ENCODE data around the gene ADNP2. TPM values are rescaled to one million over a fixed set of nuclear protein-coding genes. Genes with fewer than 3 reads are reported as not detected.

ADNP2 gene
- total RNA-seq, 1 experiment from 2014 or later: 23.2 TPM

DNA sequence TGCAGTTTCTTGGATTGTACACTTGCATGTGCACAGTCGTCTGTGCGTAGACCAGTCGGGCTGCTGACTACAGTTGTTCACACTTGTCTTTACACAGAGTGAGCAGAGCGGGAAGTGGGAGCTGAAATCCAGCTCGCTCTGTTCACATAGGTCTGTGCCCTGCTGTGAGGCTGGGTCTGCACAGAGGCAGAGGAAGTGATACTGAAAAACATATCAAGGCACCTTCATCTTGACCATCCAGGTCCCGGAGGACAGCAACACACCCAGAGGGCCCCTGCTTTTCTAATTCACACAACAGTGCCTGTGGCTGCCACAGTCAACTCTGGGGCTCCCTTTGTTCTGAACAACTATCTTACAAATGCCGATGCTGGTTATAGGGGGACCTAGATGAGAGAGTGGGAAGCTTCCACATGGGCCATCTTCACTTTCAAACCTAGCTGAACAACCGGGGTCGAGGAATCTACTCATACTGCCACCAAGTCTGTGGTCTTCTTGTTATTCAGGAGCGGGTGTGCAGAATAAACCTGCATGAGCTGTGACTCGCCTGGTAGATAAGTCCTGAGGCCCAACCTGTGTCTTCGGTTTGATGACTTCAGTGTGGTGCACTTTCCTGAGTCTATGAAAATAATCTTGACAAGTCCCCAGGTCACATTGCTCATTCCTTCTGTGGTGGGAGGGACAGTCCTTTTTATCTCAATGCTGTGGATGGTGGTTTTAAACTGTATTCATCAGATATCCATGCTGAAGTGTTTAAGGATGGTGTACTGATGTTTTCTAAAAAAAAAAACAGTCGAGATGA lies 3.5 kb upstream of the ADNP2 start:
- TF ChIP-seq EZH2 (IDR thresholded peaks at IDR 0.05; ENCODE audit: low read length, unreplicated experiment) (no peak), EZH2phosphoT487 (IDR thresholded peaks at IDR 0.05; ENCODE audit: borderline replicate concordance, low read length) (no peak)
- TF ChIP-seq, protein P1, sequence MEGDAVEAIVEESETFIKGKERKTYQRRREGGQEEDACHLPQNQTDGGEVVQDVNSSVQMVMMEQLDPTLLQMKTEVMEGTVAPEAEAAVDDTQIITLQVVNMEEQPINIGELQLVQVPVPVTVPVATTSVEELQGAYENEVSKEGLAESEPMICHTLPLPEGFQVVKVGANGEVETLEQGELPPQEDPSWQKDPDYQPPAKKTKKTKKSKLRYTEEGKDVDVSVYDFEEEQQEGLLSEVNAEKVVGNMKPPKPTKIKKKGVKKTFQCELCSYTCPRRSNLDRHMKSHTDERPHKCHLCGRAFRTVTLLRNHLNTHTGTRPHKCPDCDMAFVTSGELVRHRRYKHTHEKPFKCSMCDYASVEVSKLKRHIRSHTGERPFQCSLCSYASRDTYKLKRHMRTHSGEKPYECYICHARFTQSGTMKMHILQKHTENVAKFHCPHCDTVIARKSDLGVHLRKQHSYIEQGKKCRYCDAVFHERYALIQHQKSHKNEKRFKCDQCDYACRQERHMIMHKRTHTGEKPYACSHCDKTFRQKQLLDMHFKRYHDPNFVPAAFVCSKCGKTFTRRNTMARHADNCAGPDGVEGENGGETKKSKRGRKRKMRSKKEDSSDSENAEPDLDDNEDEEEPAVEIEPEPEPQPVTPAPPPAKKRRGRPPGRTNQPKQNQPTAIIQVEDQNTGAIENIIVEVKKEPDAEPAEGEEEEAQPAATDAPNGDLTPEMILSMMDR (conservative IDR thresholded peaks at IDR 0.05; ENCODE audit: low read depth, low read length): no peak
- Histone ChIP-seq H3K9me2 (replicated peaks; ENCODE audit: low read length) (no peaks in the 10 kb centered on the region), H3K4me3 (ENCODE audit: low read length) (no peak overlapping the region), H3K4me1 (ENCODE audit: insufficient read depth, low read length) (peaks cover 4% of the 10 kb centered on the region; the same call in 1 of the 2 replicates), H3K9ac (ENCODE audit: low read length) (no peak overlapping the region), H2AFZ (ENCODE audit: low read length) (no peak overlapping the region), H3K27ac (ENCODE audit: low read length) (no peak overlapping the region), H3F3A (ENCODE audit: low read length, unreplicated experiment) (no peaks in the 10 kb centered on the region), H4K20me1 (ENCODE audit: low read length) (peaks cover 8% of the 10 kb centered on the region), H3K79me2 (ENCODE audit: low read length) (peaks cover 11% of the 10 kb centered on the region), H3K36me3 (ENCODE audit: low read depth, low read length) (peaks cover under 1% of the 10 kb centered on the region; the same call in 1 of the 2 replicates), H3K4me2 (ENCODE audit: low read length) (no peak overlapping the region), H3K9me3 (ENCODE audit: low read length) (no peaks in the 10 kb centered on the region), H3K27me3 (ENCODE audit: low read length) (no peaks in the 10 kb centered on the region)
- no peak for ATAC-seq
- DNase-seq: no peak
- BruUV-seq (replicated peaks): no TSS peak
- CTCF ChIA-PET: no interaction called here
- intact Hi-C loops (cut with micrococcal nuclease): no loop called here
- POLR2A ChIA-PET (ENCODE audit: unreplicated experiment): no interaction called here

DNA sequence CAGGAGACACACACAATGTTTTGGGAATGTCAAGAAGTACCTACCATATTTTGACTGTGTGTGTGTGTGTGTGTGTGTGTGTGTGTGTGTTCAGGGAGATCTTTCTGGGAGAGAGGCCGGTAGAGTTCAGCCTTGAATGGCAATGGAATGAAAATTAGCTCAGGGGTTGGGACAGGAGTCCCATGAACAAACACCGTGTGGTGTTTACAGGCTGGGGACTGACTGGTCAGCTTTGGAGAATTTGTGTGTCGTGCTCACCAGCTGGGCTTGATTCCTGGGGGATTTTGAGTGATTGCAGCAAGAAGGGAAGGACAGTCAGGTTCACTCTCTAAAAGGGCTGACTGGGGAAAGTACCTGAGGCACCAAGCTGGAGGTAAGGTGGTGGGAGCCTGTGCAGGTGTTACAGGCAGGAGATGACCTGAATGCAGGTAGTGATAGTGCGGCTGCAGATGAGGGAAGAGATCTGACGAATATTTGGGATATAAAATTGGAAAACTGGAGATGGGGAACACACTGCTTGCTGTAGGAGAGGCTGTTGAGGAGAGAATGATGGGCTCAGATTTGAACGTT lies 2.5 kb upstream of the ADNP2 start:
- H3K4me3 ChIP-seq (ENCODE audit: low read length): no peak overlapping the region
- ATAC-seq: no peak
- H3K4me2 ChIP-seq (ENCODE audit: low read length): no peak overlapping the region
- H4K20me1 ChIP-seq (ENCODE audit: low read length): peaks cover 16% of the 10 kb centered on the region
- peaks cover 3% of the 10 kb centered on the region; the same call in 1 of the 2 replicates for H3K36me3 ChIP-seq (ENCODE audit: low read depth, low read length)
- H3F3A ChIP-seq (ENCODE audit: low read length, unreplicated experiment): no peaks in the 10 kb centered on the region
- BruUV-seq (replicated peaks): no TSS peak
- no peak overlapping the region for H2AFZ ChIP-seq (ENCODE audit: low read length)
- intact Hi-C loops (cut with micrococcal nuclease): no loop called here
- no peak for DNase-seq
- ChIA-PET POLR2A (ENCODE audit: unreplicated experiment) (interaction anchor here (0.6 kb wide), 1 partner anchor 222 kb away, joined by 5 read pairs; no protein-coding TSS in a partner anchor), CTCF (no interaction called here)
- peaks cover 21% of the 10 kb centered on the region for H3K79me2 ChIP-seq (ENCODE audit: low read length)
- no peak overlapping the region for H3K9ac ChIP-seq (ENCODE audit: low read length)
- H3K27me3 ChIP-seq (ENCODE audit: low read length): no peaks in the 10 kb centered on the region
- peaks cover 10% of the 10 kb centered on the region; the same call in 1 of the 2 replicates for H3K4me1 ChIP-seq (ENCODE audit: insufficient read depth, low read length)
- no peaks in the 10 kb centered on the region for H3K9me3 ChIP-seq (ENCODE audit: low read length)
- H3K27ac ChIP-seq (ENCODE audit: low read length): no peak overlapping the region
- TF ChIP-seq EZH2phosphoT487 (IDR thresholded peaks at IDR 0.05; ENCODE audit: borderline replicate concordance, low read length) (no peak), EZH2 (IDR thresholded peaks at IDR 0.05; ENCODE audit: low read length, unreplicated experiment) (no peak)
- TF ChIP-seq, protein P1 (conservative IDR thresholded peaks at IDR 0.05; ENCODE audit: low read depth, low read length): no peak
- no peaks in the 10 kb centered on the region for H3K9me2 ChIP-seq (replicated peaks; ENCODE audit: low read length)

DNA sequence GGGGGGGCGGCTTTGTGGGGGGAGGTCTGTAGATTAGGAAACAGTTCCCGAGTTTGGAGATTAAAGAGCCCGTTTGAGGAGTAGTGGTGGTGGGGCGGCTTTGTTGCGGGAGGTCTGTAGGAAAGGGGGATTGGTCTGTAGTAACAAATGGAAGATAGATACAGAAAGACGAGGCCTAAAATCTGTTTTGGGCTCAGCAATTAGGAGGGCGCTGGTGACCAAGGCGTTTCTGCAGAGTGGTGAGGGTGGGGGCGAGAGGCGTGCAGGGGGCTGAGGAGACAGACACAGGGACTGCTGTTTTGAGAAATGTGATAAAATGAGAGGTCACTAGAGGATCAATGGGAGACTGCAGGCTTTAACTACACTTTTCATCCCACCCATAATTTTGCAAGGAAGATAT lies 1.6 kb upstream of the ADNP2 start:
- Histone ChIP-seq H3K9me3 (ENCODE audit: low read length) (no peaks in the 10 kb centered on the region), H3K4me2 (ENCODE audit: low read length) (no peak overlapping the region), H3K9me2 (replicated peaks; ENCODE audit: low read length) (no peaks in the 10 kb centered on the region), H3F3A (ENCODE audit: low read length, unreplicated experiment) (no peaks in the 10 kb centered on the region), H3K4me1 (ENCODE audit: insufficient read depth, low read length) (peaks cover 10% of the 10 kb centered on the region; the same call in 1 of the 2 replicates), H3K4me3 (ENCODE audit: low read length) (no peak overlapping the region), H3K27me3 (ENCODE audit: low read length) (no peaks in the 10 kb centered on the region), H3K79me2 (ENCODE audit: low read length) (peaks cover 29% of the 10 kb centered on the region), H3K27ac (ENCODE audit: low read length) (no peak overlapping the region), H4K20me1 (ENCODE audit: low read length) (peaks cover 24% of the 10 kb centered on the region), H3K9ac (ENCODE audit: low read length) (no peak overlapping the region), H2AFZ (ENCODE audit: low read length) (no peak overlapping the region), H3K36me3 (ENCODE audit: low read depth, low read length) (peaks cover 9% of the 10 kb centered on the region)
- CTCF ChIA-PET: no interaction called here
- DNase-seq (no peak), ATAC-seq (no peak)
- intact Hi-C loops (cut with micrococcal nuclease): no loop called here
- TF ChIP-seq, protein P1 (conservative IDR thresholded peaks at IDR 0.05; ENCODE audit: low read depth, low read length): no peak
- TF ChIP-seq EZH2 (IDR thresholded peaks at IDR 0.05; ENCODE audit: low read length, unreplicated experiment) (no peak), EZH2phosphoT487 (IDR thresholded peaks at IDR 0.05; ENCODE audit: borderline replicate concordance, low read length) (no peak)
- no TSS peak for BruUV-seq (replicated peaks)
- POLR2A ChIA-PET (ENCODE audit: unreplicated experiment): interaction anchor here (0.6 kb wide), 1 partner anchor 223 kb away, joined by 5 read pairs; no protein-coding TSS in a partner anchor
